ENCODE measurements around the gene OGFOD3.

The OGFOD3 gene

GRCh38 chr17:82397449-82398335 is 20.7 kb downstream of the OGFOD3 start:
- no peak for DNase-seq (ENCODE audit: extremely low read depth, low read depth)
- H3K4me3 ChIP-seq (replicated peaks; ENCODE audit: low read depth, low read length), result no peak overlapping the region
- TF ChIP-seq CTCF (IDR thresholded peaks at IDR 0.05; ENCODE audit: low read depth, low read length, missing control alignments), result no peak

- TF ChIP-seq CTCF (IDR thresholded peaks at IDR 0.05; ENCODE audit: low read depth, low read length, missing control alignments), result no peak
- H3K4me3 ChIP-seq (replicated peaks; ENCODE audit: low read depth, low read length), result no peak overlapping the region
- no peak for DNase-seq (ENCODE audit: extremely low read depth, low read depth)
Observed at GRCh38 chr17:82396601-82397435, 21.6 kb downstream of the OGFOD3 start.

- no peak for DNase-seq (ENCODE audit: extremely low read depth, low read depth)
- no peak overlapping the region for H3K4me3 ChIP-seq (replicated peaks; ENCODE audit: low read depth, low read length)
- no peak for TF ChIP-seq CTCF (IDR thresholded peaks at IDR 0.05; ENCODE audit: low read depth, low read length, missing control alignments)
Observed at GRCh38 chr17:82394278-82394677, 24.1 kb downstream of the OGFOD3 start.

GRCh38 chr17:82392941-82393340 is 25.4 kb downstream of the OGFOD3 start:
- H3K4me3 ChIP-seq (replicated peaks; ENCODE audit: low read depth, low read length), result no peak overlapping the region
- no peak for DNase-seq (ENCODE audit: extremely low read depth, low read depth)
- no peak for TF ChIP-seq CTCF (IDR thresholded peaks at IDR 0.05; ENCODE audit: low read depth, low read length, missing control alignments)

- DNase-seq (ENCODE audit: extremely low read depth, low read depth), result no peak
- TF ChIP-seq CTCF (IDR thresholded peaks at IDR 0.05; ENCODE audit: low read depth, low read length, missing control alignments), result no peak
- H3K4me3 ChIP-seq (replicated peaks; ENCODE audit: low read depth, low read length), result no peak overlapping the region
Observed at GRCh38 chr17:82392209-82392920, 26.0 kb downstream of the OGFOD3 start.

GRCh38 chr17:82391496-82392066 is 26.8 kb downstream of the OGFOD3 start:
- no peak for DNase-seq (ENCODE audit: extremely low read depth, low read depth)
- no peak for TF ChIP-seq CTCF (IDR thresholded peaks at IDR 0.05; ENCODE audit: low read depth, low read length, missing control alignments)
- H3K4me3 ChIP-seq (replicated peaks; ENCODE audit: low read depth, low read length), result no peak overlapping the region

Data from HFF-Myc (cell line).